HG03108 (cell line): ENCODE measurements around the gene KSR2.

Source experiments
- ATAC-seq: cut with Tn5 transposase; IDR thresholded peaks from one replicate; pipeline ENCODE4 v1.9.1; 2021; ENCODE audit warnings: moderate library complexity; ENCODE audit not compliant: unreplicated experiment

Gene KSR2

DNA sequence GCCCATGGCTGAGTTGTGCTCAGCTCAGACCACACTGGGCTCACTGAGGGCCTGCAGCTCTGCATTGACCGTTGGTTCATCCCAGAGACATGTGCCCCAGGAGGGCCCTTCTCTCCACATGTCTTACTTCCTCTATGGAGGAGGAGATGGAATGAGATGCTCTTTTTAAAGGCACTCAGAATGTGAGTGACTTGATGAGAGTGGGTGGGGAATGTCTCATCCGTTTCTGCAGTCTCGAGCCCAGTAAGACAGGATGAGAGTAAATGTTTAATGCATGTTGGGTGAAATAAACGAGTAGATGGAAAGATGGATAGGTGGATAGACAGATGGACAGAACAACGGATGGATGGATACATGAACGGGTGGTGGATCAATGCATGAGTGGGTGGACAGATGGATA, 538.5 kb downstream of the KSR2 start:
- ATAC-seq, result no peak

DNA sequence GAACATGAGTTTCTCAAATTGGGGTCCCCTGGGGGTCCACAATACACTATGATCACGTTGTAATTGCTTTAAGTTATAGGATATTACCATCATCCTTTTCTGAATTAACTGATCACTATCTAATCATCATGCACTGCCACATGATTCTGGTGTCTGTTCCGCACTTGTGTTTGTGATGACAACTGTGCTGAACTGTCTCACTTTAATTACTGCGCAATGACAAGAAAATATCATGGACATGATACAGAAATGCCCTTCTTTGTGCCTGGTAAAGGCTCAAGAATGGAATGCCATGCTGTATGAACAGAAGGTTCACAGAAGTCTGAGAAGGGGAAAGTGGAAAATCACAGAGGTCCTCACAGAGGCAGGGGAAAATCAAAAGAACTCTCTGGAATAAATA, 541.6 kb downstream of the KSR2 start:
- no peak for ATAC-seq

DNA sequence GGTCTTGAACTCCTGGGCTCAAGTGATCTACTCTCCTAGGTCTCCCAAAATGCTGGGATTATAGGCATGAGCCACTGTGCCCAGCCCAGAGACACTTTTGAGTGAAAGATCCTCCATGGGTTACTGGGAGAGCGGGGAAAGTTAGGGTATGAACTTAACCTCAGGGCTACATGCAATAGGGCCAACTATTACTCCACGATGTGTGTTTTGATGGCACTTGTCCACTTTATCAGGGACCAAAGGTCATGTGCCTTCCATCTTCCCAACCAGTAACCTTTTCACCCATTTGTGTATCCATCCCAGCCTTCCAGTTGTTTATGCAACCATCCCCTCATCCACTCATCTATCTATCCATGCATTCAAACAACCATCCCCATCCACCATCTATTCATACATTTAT, 546.8 kb downstream of the KSR2 start:
- no peak for ATAC-seq

DNA sequence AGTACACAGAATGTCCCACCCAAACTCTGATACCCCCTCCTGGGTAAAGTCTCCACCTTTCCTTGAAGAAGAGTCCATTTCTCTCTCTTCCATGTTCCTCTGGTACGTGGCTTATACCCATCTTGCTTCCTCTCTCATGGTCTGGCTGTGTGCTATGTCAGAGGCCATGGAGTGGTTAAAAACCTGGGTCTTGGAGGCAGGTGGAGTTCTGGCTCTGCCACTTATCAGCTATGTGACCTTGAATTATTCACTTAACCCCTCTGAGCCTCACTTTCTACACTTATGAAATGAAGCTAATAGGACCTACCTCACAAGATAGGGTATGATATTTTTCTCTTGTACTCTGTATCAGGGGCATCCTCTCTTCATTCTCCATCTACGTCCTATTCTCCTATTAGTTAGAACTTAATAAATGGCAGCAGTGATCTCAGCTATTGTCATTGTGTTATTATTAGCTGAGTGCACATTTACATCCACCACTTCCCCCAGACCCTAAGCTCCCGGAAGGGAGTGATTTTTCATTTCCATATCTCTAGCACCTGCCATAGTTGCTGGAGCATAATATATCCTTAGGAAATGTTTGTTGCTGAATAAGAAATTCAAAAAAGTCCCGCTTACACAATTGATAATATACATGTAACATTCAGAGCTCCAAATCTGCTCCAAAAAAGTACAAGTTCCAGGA, 547.6 kb downstream of the KSR2 start:
- ATAC-seq, result no peak

DNA sequence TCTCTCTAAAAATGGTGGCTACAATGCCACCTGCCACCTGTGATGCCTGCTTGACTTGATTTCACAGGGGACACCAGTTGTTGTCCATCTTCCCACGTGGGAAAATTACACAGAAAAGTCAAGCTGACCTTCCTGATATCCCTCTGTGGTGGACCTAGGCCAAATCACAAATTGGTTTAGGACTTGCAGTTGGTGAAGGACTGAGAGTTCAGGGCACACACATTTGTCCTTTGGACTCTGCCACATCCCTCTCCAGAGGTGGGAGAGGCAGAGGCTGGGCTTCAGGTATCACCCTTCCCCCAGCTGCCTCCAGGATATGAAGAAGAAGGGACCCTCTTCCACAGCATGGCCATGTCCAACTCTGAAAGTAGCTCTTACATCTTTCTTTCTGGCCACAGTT, 551.8 kb downstream of the KSR2 start:
- ATAC-seq, result no peak

DNA sequence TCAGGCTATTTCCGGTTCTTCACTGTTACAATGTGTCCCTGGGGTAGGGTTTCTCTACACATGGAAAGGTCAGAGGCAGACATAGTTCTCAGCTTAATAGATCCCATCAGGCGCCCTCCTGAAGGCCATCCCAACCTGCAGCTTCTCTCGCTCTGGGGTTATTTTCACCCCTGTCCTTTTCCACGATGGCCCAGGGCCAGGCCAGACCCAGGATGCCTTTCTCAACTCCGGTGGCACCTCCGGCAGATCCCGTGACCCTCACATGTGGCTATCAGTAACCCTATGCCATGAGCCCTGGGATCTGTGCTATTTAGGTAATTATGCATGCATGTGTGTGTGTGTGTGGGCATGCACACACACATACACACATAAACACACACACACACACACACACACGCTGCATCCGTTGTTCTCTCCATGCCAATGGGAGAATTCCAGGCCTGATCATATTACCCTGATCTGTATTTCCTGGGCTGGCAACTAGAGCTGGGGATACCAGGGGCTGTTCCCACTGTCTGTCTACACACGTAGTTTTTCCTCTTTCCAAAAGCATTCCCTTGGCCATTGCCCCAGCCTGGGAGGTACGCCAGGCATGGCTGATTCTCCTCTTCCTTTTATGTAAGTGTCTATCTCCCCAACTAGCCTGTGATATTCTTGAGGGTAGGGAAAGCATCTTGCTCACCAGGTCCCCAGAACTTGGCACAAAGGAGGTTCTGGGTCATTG, 556.2 kb downstream of the KSR2 start:
- ATAC-seq, result no peak

DNA sequence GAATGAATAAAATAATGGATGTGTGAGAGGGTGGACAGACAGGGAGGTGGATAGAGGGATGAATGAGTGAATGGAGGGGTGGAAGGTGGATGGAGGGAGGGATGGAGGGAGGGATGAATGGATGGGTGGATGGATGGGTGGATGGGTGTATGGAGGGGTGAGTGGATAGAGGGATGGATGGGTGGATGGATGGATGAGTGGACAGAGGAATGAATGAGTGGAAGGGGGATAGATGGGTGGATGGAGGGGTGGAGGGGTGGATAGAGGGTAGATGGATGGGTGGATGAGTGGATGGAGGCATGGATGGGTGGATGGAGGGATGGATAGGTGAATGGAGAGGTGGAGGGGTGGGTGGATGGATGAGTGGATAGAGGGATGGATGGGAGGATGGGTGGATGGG, 559.5 kb downstream of the KSR2 start:
- no peak for ATAC-seq

DNA sequence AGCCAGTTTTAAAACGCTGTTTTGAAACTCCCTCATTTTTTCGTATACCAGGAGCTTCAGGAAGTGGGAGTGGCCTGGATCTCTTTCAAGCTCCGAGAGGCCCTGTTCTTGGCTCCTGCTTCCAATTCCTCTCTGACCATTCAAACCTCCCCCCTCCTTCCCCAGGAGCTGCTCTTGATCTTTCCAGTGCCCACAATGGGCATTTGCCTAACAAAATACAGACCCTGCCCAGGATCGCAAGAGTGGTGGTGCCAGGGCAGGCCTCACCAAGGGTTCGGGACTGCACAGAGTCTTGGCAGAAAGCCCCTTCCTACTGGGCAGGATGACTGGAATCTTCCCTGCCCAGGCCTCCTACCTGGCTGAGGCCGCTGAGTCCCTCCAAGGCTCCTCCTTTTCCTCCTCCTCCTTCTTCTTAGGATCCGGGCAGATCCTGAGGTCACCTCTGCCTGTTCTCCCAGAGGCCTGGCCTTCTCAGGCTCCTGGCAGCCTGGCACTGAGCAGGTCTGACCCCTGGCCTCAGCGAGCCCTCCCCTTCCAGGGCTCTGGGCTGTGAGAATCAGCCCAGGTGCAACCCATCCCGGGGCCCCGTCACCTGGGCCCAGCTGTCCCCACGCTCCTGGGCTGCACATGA, 560.5 kb downstream of the KSR2 start:
- no peak for ATAC-seq

DNA sequence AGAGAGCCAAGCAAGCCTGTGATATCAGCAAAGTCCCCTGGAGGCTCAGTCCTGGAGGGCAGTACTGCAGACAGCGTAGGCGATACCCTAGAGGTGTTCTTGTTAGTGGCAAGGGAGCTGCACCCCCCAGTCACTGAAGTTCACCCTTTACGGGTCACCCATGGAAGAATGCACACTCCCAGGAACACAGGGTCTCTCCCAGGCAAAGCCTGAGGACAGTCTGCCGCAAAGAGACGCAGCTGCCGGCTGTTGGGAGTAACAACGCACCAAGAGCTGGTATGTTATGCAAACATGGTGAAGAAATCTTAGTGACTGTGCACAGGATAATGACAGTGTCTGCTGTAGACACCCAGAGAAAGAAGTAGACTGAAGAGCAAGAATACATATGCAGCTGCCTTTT, 563.9 kb downstream of the KSR2 start:
- ATAC-seq, result no peak

DNA sequence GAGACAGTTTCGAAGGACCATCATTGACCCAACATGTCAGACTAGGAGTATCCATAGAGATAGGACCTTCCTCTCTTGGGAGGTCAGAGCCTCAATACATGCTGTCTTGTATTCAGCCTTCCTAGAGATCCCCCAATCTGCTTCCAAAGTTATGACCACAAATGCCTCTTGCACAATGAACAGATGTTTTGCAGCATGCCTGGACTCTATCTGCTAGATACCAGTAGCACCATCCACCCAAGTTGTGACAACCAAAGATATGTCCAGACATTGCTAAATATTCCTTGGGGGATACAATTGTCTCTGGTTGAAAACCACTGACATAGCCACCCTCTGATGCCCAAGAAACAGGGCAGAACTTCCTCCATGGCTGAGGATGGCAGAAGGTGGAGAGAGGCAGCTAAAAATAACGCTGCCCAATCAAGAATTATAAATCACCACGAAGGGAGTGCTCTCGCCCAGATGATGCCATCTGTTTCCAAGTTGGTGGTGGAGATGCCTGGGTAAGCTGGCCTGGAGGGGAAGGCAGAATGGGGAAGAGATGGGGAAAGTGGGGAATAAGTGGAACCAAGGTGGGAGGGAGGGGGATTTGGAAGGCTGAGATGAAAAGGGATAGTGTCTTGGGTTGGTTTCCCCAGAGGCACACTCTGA, 564.5 kb downstream of the KSR2 start:
- ATAC-seq, result no peak

DNA sequence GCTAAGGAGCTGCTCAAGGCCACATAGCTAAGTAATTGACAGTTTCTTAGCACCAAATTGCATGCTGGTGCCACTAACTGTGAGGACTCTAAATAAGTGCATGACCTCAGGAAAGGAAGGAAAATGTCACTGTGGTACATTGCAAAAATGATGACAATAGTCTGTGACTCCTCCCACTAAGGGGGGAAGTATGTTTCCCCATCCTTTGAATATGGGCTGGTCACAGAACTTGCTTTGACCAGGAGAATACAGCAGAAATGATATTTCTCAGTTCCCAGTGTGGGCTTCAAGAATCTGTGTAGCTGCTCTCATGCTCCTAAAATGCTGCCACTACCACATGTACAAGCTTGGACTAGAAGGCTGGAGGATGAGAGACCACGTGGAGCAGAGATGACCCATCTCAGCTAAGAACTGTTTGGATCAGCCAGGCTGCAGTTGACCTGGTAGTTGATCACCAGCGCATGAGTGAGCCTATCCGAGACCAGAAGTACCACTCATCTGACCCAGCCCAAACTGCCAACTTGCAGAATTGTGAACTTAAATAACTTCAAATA, 565.1 kb downstream of the KSR2 start:
- no peak for ATAC-seq
